Measurements from ENCODE around the gene FIGNL1.
A peak's percentile ranks its signal among the peaks of the same experiment; 100 is the strongest.

Gene FIGNL1

DNA sequence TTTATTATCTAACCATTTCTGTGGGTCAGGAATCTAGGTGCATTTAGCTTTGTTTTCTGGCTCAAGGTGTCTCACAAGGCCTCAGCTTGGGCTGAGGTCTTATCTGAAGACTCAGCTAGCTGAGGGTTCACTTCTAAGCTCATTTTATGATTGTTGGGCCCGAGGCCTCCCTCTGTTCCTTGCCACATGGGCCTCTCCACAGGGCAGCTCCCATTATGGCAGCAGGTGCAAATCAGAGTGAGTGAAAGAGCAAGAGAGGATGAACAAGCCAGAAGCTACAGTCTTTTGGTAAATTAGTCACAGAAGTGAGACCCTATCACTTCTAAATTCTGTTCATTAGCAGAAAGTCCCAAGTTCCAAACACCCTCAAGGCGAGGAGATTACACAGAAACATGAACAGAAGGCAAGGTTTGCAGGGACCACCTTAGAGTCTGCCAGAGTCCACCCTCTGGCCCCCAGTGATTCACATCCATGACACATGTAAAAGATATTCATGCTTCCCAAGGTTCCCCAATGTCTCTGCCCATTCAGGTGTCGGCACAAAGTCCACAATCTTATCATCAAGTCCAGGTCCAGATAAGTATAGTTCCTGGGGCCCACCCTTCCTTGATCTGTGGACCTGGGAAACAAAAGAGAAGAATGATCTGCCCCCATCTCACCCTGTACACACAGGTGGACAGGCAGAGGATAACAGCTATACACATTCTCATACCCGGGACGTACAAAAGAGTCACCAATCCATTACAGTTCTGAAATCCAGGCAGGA is 23.7 kb downstream of the FIGNL1 start:
- no peak for DNase-seq (ENCODE audit: low spot score)

DNA sequence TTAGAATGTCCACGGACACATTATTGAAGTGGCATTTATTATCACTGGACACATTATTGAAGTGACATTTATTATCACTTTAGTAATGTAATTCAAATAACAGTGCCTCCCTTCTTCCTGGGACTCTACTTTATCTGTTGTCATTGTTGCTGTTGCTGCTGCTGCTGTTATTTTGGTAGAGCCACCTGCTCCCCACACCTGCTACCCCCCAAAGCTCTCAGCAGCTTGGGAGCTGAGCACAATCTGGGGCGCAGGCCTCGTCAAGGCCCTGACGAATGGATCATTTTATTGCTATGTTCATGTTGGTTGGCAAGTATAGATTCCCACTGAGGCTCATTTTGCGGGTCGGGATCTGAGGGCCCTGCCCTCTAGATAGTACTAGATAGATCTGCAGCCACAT is 24.8 kb downstream of the FIGNL1 start:
- no peak for DNase-seq (ENCODE audit: low spot score)

DNA sequence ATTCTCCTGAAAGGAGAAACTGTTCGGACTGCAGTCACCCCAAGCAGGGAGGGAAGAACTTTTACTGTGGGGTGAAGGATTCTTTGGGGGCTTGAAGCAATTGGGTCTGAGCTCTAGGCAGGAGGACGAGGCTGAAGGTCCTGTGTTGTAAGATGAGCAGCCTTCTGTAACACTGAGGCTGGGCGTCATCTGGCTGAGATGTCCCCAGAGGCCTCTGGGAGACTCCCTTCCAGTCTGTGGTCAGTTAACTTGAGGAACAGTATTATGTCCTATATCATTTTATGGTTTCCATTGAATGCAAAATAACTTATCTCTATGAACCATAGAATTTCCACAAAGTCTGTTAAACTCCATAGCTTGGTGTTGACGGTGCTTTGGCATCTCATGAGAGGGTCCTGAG is 26.3 kb downstream of the FIGNL1 start:
- no peak for DNase-seq (ENCODE audit: low spot score)

DNA sequence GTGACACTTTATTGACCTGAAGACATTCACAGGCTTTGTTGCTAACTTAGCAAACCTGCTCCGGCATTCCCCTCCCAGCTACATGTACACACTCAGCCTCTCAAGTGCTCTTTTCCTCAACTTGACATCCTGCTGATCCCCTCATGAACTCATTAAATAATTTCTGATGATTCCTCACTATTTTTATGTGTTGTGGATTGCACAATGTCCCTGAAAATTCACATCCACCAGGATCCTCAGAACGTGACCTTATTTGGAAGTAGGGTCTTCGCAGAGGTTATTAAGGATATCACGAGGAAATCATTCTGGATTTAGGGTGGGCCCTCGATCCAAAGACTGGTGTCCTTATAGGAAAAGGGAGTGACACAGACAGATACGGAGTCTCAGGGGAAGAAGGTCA is 27.3 kb downstream of the FIGNL1 start:
- DNase-seq (ENCODE audit: low spot score): no peak

DNA sequence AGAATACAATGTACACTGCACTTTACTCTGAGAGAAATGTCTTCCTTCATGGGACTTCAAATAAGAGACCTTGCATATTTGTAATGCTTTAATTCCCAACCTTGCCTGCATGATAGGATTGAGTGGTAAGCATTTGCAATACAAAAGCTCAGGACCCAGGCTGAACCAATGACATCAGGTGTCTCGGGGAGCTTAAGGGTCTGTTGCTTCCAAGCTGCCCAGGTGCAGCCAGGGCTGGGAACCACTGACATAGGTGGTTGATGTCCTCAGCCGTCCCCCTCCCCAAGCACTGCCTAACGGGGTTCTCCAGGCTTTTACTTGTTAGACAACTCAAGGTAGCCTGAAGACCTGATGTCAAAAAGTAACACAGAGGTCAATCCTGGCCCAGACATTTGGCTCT is 29.1 kb downstream of the FIGNL1 start:
- DNase-seq (ENCODE audit: low spot score): no peak

DNA sequence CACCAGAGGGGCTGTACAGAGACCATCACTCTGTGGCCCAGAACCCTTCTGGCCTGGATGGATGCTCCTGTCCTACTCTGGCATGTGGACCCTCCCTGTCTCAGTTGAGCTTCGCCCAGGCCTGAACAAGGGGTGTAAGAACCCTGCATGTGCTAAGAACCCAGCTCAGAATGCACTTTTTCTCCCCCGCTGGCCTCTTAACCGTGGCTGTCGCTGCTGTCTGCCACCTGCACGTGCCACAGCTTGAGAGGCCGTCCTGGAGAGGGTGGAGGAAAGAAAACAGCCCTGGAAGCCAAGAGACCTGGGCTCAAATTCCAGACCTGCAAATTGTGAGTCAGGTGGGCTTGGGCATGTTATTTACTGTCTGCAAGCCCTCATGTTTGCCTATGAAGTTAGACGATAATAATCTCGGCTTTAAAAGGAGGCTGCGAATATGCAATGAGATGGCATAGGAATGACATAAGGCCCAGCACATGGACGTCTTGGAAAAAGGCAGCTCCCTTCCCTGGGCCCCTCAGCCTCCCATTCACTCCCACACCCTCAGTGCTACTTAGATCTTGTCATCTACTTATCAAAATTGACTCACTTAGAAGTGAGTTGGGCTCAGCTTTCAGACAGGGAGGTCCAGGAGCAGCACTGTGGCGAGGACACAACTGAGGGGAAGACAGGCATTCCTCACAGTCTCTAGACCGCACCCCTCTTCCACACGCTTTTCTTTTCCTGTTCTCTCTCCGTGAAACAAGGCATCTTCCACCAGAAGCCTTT is 31.4 kb downstream of the FIGNL1 start:
- no peak for DNase-seq (ENCODE audit: low spot score)

DNA sequence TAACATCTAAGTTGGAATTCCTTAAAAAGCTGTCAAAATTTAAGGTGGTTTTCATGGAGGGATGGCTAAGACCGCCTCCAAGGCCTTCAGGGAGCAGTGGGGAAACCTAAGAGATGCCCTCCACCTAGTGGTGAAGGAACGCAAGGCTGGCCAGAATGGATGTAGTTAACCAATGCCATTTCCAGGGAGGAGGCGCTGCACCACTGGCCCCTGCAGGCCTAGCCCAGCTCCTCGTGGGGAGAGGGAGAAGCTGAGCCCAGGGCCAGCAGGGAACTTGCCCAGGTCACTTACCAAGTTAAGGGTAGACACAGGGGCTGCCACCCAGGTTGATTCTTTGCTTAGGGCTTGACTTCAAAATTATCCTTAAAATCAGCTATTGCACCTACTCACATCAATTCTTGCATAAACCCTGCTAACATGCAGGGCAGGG is 32.0 kb downstream of the FIGNL1 start:
- DNase-seq (ENCODE audit: low spot score): peak; percentile 42

DNA sequence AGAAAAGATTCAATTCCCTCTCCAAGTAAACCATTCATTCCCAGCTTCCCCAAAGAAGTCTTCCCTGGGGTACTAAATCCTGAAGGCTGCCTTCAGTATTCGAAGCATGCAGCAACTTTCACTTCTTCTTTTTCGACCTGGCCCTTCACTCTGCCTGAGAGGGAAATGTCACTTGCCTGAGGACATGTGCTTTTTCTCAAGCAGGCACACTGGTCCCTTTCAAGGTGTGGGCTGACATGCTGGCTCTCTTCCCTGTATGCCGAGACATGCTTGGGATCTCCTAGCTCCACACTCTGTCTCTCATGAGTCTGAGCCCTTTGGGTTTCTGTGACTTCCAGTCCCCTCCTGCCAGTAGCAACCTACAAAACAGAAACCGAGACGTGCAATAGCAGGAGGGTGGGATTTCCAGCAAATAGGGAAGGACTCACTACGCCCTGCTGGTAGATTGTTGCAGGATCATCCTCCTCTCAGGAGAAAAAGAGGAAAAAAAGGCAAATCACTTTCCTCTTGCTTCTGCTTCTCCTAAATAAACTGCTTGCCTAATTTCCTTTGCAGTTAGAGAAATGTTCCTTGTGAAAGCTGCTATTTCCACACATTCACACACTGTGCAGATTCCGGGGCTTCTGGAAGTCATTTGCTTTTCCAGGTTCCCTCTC is 33.5 kb downstream of the FIGNL1 start:
- DNase-seq (ENCODE audit: low spot score): no peak

DNA sequence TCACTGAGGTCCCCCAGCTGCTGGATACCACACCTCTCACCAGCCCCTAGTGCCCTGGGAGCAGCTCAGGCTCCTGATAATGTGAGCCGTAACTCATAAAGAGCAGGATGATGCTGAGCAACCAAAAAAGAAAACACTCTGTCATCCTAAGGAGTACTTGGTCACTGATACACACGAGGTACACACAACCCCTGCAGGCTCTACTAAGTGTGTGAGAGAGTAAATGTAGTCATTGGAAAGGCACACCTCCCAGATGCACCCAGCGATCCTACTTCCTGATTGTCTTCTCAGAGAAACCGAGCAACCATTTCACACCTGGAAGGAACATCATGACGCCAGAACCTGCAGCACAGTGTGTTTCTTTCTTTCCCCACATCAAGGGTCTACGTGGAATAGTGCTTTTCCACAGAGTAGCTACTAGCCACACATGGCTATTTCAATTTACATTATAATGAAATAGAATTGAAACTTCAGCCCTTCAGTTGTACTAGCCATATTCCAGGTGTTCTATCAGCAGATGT is 34.2 kb downstream of the FIGNL1 start:
- no peak for DNase-seq (ENCODE audit: low spot score)

DNA sequence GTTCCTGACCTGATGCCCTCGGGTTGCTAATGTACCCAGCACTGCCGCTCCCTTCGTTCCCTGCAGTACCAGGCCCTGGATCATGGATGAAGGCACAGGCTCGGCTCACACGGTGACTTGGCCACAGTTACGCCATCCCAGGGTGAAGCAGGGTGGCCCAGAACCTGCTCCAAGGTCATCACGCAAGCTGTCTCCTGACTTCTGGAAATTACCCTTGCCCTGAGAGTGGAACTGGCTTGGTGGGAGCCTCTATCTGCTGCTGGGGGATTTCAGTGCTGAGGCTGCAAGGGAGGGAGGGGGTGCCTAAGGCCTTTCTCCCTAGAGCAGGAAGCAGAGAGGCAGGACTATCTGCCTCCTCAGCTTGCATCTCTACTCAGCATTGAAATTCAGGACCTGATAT is 36.6 kb downstream of the FIGNL1 start:
- no peak for DNase-seq (ENCODE audit: low spot score)

DNA sequence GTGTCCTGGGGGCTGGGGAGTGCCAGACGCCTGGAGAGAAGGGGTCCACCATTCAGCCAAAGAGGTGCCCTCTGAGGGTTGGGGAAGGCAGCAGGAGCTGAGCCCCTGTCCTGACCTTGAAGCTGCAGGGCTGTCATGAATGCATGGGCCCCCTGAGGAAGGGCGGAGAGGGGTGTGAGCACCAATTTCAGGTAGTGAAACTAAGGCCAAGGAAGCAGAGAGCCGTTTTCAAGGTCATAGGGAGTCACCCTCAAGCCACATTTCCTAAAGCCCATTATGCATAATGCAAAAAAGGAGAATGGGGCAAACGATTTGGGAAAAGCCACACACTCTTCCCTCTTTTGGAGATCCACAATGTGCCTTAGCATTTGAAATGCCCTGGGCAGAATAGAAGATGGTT is 37.2 kb downstream of the FIGNL1 start:
- no peak for DNase-seq (ENCODE audit: low spot score)

DNA sequence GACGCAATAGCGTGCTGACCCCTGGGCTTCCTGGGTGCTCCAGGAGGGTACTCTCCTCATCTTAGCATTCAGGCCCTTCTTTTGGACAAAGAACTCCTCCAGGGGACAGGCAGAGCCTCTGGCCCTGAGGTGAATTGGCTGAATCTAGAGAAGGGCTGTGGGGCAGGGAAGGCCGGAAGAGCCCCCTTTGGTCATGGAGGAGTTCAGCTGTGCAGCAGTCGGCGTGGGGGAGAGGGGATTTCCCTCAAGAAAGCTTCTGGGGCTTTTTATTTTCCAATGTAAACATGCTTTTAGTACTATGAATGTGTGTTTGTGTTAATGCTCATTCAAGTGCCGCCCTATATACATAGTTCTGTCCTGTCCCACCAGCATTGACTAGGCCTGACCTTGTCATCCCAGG is 38.8 kb downstream of the FIGNL1 start:
- no peak for DNase-seq (ENCODE audit: low spot score)

DNA sequence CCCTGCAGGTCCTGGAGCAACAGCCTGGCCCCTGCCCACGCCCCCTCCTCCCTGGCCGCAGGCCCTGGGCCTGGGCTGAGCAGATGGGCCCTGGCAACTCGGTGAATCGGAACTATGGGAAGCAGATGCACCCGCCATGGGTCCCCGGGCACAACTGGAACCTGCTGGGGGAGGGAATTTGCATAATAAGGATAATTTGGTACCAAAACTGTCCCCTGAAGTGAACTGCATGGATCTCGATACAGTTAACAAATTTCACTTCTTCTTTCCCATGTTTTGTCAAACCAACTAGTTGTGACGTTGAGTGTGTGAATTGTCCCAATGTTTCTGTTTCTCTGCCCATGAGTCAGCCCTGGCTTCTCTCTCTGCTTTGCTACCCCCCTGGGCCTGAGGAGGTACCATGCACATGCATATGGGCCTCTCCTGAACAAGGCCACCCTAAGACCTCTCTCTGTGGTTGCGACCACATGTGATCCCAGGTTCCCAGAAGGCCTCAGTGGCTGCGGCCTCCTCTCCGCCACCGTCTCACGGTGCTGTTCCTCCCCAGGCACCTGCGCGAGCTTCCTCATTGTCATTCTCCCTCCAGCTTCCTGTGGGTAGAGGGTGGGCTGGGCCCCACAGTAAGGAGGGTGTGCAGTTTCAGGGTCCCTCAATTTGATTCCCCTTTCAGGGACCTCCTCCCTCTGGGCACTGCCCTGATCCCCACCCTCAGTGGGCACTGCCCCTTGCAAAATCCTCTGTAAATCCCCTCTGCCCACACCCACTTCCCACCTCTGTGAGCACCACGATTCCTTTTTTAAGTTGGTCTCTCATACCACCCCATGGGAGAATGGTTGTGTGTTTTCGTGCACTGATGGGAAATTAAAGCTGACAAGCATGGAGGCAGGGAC is 40.0 kb downstream of the FIGNL1 start:
- no peak for DNase-seq (ENCODE audit: low spot score)

DNA sequence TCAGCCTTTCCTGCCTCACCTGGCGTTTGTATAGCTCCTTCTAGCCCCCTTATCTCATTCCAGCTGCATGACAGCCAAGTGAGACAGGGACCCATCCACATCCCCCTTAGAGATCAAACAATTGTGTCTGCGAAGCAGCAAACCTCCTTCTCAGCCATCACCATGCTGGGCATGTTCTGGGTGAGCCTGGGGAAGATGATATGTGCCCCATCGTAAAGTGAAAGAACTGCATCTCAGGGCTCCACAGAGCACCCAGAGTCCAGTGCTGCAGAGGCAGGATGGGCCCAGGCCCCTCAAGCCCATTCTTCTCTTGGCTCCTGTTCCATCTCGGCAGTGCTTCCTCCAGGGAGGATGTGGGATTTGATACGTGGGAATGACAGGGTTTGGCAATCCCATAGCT is 43.2 kb downstream of the FIGNL1 start:
- no peak for DNase-seq (ENCODE audit: low spot score)

DNA sequence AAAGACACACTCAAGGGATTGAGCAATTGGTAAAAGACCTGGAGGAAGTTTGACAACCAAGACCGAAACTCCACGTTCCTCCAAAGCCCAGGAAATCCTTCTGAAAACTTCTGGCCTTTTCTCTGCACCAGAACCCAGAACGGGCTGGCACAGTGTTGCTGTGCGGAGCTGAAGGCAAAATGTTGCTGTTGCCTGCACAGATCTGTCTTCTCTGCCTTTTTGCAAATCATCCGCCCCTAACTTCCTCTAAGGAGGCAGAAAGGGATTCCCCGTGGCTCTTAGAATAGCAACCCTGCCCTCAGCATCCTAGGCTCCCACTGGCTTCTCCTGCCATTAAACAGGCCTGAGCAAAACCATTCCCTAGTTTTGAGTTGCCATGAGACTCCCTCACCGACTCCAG is 44.9 kb downstream of the FIGNL1 start:
- no peak for DNase-seq (ENCODE audit: low spot score)

DNA sequence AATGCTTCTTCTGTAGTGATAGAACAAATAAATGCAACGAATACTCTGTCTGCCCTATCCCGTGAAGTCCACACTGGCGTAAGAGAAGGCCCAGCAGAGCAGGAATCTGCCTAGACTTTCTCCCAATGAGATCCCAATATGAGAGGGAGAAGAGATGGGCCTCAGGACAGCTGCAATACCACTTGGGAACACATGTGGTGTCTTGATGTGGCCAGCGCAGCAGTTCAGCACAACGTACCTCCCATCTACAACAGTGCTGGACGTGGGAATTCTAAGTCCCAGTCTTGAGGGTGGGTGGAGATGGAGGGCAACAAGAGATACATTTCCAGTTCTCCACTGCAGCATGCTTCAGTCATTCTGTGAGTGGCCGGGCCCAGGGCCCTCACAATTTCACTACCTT is 45.8 kb downstream of the FIGNL1 start:
- no peak for DNase-seq (ENCODE audit: low spot score)

DNA sequence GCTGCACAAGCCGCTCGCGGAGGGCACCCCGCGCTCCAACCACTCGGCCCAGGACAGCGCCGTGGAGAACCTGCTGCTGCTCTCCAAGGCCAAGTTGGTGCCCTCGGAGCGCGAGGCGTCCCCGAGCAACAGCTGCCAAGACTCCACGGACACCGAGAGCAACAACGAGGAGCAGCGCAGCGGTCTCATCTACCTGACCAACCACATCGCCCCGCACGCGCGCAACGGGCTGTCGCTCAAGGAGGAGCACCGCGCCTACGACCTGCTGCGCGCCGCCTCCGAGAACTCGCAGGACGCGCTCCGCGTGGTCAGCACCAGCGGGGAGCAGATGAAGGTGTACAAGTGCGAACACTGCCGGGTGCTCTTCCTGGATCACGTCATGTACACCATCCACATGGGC is 50.0 kb downstream of the FIGNL1 start:
- DNase-seq (ENCODE audit: low spot score): no peak

DNA sequence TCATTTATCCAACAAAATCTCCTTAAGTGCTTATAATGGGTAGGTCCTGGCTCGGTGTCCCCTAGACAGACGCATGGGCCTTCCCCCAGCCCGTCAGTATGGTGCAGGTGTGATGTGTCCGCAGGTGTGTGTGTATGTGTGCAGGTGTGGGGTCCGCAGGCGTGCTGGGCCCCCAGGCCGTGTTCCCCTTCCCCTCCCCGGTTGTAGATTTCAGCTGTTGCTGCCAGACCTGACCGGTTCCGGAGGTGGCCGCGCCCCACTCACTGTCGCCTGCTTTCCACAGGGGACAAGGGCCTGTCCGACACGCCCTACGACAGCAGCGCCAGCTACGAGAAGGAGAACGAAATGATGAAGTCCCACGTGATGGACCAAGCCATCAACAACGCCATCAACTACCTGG is 50.5 kb downstream of the FIGNL1 start:
- DNase-seq (ENCODE audit: low spot score): no peak

DNA sequence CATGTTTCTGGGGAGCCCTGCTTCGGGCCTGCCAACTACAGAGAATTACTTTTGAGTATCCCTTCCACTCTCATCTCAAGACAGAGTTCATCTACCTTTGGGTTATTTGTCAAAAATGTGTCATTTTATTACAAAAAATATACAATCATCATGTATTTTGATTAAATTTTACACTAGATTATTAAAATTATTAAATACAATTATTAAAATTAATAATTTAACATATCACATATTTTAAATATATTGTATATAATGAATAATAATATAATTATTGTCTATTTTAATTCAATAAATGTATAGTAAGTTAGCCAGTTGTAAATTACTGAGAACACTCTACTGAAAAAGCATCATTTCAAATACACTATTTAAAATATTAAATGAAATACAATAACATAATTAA is 50.9 kb downstream of the FIGNL1 start:
- no peak for DNase-seq (ENCODE audit: low spot score)

DNA sequence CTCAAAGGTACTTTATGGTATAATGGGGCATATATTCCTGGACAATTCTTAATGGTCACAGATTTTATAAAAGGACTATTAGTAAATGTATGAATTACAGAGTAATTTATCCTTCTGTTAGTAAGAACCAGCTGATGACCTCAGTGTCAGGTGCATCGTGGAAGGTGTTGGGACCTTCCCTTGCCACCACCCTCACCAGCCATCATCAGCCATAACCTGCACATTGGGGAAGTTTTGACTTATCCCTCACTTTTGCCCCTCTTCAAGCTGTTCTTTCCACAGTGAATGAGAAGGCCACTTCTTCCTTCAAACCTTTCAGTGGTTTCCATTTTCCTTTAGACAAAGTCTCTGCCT is 52.2 kb downstream of the FIGNL1 start:
- no peak for DNase-seq (ENCODE audit: low spot score)

DNA sequence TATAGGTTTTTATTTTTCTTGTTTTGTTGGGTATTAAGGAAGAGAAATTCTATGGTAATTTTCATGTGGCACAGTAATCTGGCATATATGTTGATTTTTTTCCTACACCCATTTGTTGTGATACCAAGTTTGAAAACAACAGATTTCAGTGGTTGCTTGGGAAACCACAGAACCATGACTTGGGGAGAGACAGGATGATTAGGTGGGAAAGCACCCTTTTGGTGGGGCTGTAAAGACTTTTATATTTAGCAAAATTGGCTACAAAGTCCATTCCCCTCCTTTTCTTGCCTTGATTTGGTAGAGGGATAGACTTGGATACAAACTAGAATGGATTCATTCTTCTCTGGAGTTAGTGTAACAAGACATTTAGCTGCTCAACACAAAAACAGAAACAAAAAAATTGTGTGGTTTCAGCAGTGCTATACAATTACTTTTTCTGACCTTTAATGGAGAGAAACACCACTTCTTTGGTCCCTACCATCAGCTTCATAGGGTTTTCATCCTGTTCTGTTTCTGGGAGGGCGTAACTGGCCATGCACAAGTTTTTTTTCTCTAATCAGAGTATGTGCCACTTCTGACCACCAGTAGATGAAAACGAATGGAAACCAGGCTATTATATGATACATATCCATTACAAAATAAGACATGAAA is 52.7 kb downstream of the FIGNL1 start:
- no peak for DNase-seq (ENCODE audit: low spot score)

DNA sequence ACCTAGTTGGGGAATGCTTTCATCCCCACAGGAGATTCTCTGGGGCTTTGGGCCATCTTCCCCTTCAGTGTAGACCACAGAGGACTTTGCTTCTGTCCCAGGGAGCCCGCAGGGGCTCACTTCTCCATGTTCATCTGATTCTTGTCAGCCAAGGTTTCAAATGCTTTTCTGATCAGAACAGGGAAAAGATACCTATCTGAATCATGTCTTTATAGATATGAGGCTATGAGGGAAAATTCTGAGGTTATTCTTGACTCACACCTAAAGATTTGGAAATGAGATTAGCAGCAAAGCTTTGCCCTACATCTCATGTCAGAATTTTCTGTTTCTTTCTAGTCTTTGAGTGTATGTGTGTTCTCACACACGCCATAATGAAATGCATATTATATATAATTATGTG is 53.3 kb downstream of the FIGNL1 start:
- DNase-seq (ENCODE audit: low spot score): no peak

Data from HuH-7.5 (cell line).